Cardiac muscle cell (in vitro differentiated cells and primary cell): Measurements from ENCODE around the gene PKHD1. TPM values are rescaled to one million over a fixed set of nuclear protein-coding genes. Genes with fewer than 3 reads are reported as not detected.

Source experiments
- DNase-seq, 2 donors: peaks; one replicate each; pipeline versions ENCODE4 v3.0.0 to v3.0.0-alpha.2; 2010 to 2017; ENCODE audit warnings: low read depth in 1 of 2, low spot score in 1 of 2
- H3K27ac ChIP-seq: fragments of 200-600 bp; sonication (generic); 2 replicates; pipeline ENCODE4 v1.5.1; 2016
- H3K27me3 ChIP-seq: fragments of 200-600 bp; sonication (generic); 2 replicates; pipeline ENCODE4 v1.6.0; 2016; ENCODE audit warnings: control low read depth
- H3K36me3 ChIP-seq: fragments of 200-600 bp; sonication (generic); 2 replicates; pipeline ENCODE4 v1.5.1; 2016; ENCODE audit warnings: control low read depth
- H3K4me1 ChIP-seq: fragments of 200-600 bp; sonication (generic); 2 replicates; pipeline ENCODE4 v1.8.1; 2017; ENCODE audit warnings: low read depth, mild to moderate bottlenecking, mixed run types
- H3K4me3 ChIP-seq: fragments of 200-600 bp; sonication (generic); 2 replicates; pipeline ENCODE4 v1.5.1; 2016; ENCODE audit warnings: mild to moderate bottlenecking
- H3K9me3 ChIP-seq: fragments of 200-600 bp; sonication (generic); 2 replicates; pipeline ENCODE4 v1.5.1; 2017; ENCODE audit warnings: low read depth, mild to moderate bottlenecking, control low read depth
- CTCF ChIP-seq: IDR thresholded peaks from 2 replicates; pipeline ENCODE4 v1.5.1; 2012; ENCODE audit warnings: low read depth, mild to moderate bottlenecking, low read length
- polyA plus RNA-seq: library from polyadenylated mRNA; unstranded; fragments of >200 nt; fragmentation: Nextera tagmentation; extraction: Ambion mirVana; gene quantifications from 2 replicates; pipeline ENCODE4 v1.2.1, GENCODE V29; 2016
- total RNA-seq: library from RNA; depleted of rRNA; stranded (reverse); fragments of >200 nt; gene quantifications from 2 replicates; pipeline ENCODE4 v1.2.3, GENCODE V29; 2016

The PKHD1 gene
- total and polyA plus RNA-seq, 2 experiments from 2014 or later = not detected

GRCh38 chr6:51868591-51869355, 218.6 kb downstream of the PKHD1 start:
- no peaks in the 10 kb centered on the region for H3K9me3 ChIP-seq
- no peaks in the 10 kb centered on the region for H3K27me3 ChIP-seq
- no peak overlapping the region for H3K27ac ChIP-seq
- no peak for DNase-seq
- no peaks in the 10 kb centered on the region for H3K36me3 ChIP-seq
- no peaks in the 10 kb centered on the region for H3K4me1 ChIP-seq
- TF ChIP-seq CTCF = no peak
- H3K4me3 ChIP-seq = no peak overlapping the region

- Histone ChIP-seq H3K4me3 (no peak overlapping the region), H3K36me3 (no peaks in the 10 kb centered on the region), H3K27ac (no peak overlapping the region), H3K9me3 (no peaks in the 10 kb centered on the region), H3K4me1 (no peaks in the 10 kb centered on the region), H3K27me3 (no peaks in the 10 kb centered on the region)
- DNase-seq = no peak
- TF ChIP-seq CTCF = no peak
Measured at GRCh38 chr6:51866867-51867266, 220.5 kb downstream of the PKHD1 start.

GRCh38 chr6:51865996-51866395, 221.4 kb downstream of the PKHD1 start:
- Histone ChIP-seq H3K36me3 (no peaks in the 10 kb centered on the region), H3K4me3 (no peak overlapping the region), H3K9me3 (no peaks in the 10 kb centered on the region), H3K4me1 (no peaks in the 10 kb centered on the region), H3K27me3 (no peaks in the 10 kb centered on the region), H3K27ac (no peak overlapping the region)
- no peak for TF ChIP-seq CTCF
- no peak for DNase-seq

GRCh38 chr6:51865176-51865575, 222.2 kb downstream of the PKHD1 start:
- Histone ChIP-seq H3K36me3 (no peaks in the 10 kb centered on the region), H3K4me3 (no peak overlapping the region), H3K27me3 (no peaks in the 10 kb centered on the region), H3K9me3 (no peaks in the 10 kb centered on the region), H3K4me1 (no peaks in the 10 kb centered on the region), H3K27ac (no peak overlapping the region)
- no peak for TF ChIP-seq CTCF
- no peak for DNase-seq

- no peaks in the 10 kb centered on the region for H3K4me1 ChIP-seq
- H3K36me3 ChIP-seq = no peaks in the 10 kb centered on the region
- H3K27me3 ChIP-seq = no peaks in the 10 kb centered on the region
- no peak overlapping the region for H3K27ac ChIP-seq
- no peaks in the 10 kb centered on the region for H3K9me3 ChIP-seq
- H3K4me3 ChIP-seq = no peak overlapping the region
- TF ChIP-seq CTCF = no peak
- no peak for DNase-seq
Measured at GRCh38 chr6:51857134-51857533, 230.3 kb downstream of the PKHD1 start.

GRCh38 chr6:51856508-51856907, 230.9 kb downstream of the PKHD1 start:
- no peaks in the 10 kb centered on the region for H3K9me3 ChIP-seq
- DNase-seq = no peak
- H3K27me3 ChIP-seq = no peaks in the 10 kb centered on the region
- H3K27ac ChIP-seq = no peak overlapping the region
- H3K4me1 ChIP-seq = no peaks in the 10 kb centered on the region
- H3K36me3 ChIP-seq = no peaks in the 10 kb centered on the region
- no peak for TF ChIP-seq CTCF
- no peak overlapping the region for H3K4me3 ChIP-seq
